Activated naive CD4-positive, alpha-beta T cell treated with anti-CD3 and anti-CD28 coated beads, Interleukin-2, amount 50 U/mL, for 72 hours (primary cell): Measurements from ENCODE around the gene ZNF618. TPM values are rescaled to one million over a fixed set of nuclear protein-coding genes. Genes with fewer than 3 reads are reported as not detected.

ENCODE experiments used
- ATAC-seq, 2 donors: fragments of 150-1000 bp; cut with Tn5 transposase; 2 replicates each; pipeline ENCODE4 v1.10.0; 2021; ENCODE audit warnings: mild to moderate bottlenecking in 2 of 2, moderate library complexity in 2 of 2
- DNase-seq, 2 donors: peaks; one replicate each; pipeline ENCODE4 v3.0.0; 2021 to 2022; ENCODE audit warnings: low spot score in 2 of 2
- H3K27ac Mint-ChIP-seq, 2 donors: one replicate each; pipeline ENCODE4 v1.8.0; 2022; ENCODE audit warnings: mild to moderate bottlenecking in 2 of 2, mixed read lengths in 2 of 2
- H3K36me3 Mint-ChIP-seq, 2 donors: one replicate each; pipeline ENCODE4 v1.8.0; 2022; ENCODE audit warnings: mixed read lengths in 2 of 2
- H3K9me3 Mint-ChIP-seq, 2 donors: one replicate each; pipeline ENCODE4 v1.8.0; 2022; ENCODE audit warnings: mixed read lengths in 2 of 2
- total RNA-seq, 2 donors: library from RNA; stranded (reverse); gene quantifications; one replicate each; pipeline ENCODE4 v1.2.3, GENCODE V29; 2022

The ZNF618 gene
- total RNA-seq, 2 donors from 2014 or later, result 0.08 to 0.09 TPM

- no peaks in the 10 kb centered on the region for H3K9me3 Mint-ChIP-seq
- no peak overlapping the region for H3K27ac Mint-ChIP-seq
- DNase-seq, result no peak
- no peaks in the 10 kb centered on the region for H3K36me3 Mint-ChIP-seq
- ATAC-seq, result no peak
Observed at GRCh38 chr9:113940077-113940476, 64.0 kb downstream of the ZNF618 start.

GRCh38 chr9:113941056-113941455 lies 64.9 kb downstream of the ZNF618 start:
- H3K9me3 Mint-ChIP-seq, result no peaks in the 10 kb centered on the region
- ATAC-seq, result no peak
- no peak for DNase-seq
- no peaks in the 10 kb centered on the region for H3K36me3 Mint-ChIP-seq
- H3K27ac Mint-ChIP-seq, result no peak overlapping the region

- DNase-seq (no peak), ATAC-seq (no peak)
- Mint-ChIP-seq H3K27ac (no peak overlapping the region), H3K9me3 (no peaks in the 10 kb centered on the region), H3K36me3 (no peaks in the 10 kb centered on the region)
Observed at GRCh38 chr9:113941526-113941925, 65.4 kb downstream of the ZNF618 start.

- ATAC-seq (no peak), DNase-seq (no peak)
- H3K27ac Mint-ChIP-seq, result no peak overlapping the region
- H3K9me3 Mint-ChIP-seq, result no peaks in the 10 kb centered on the region
- H3K36me3 Mint-ChIP-seq, result no peaks in the 10 kb centered on the region
Observed at GRCh38 chr9:113943112-113944009, 67.3 kb downstream of the ZNF618 start.

GRCh38 chr9:113945784-113946183 lies 69.7 kb downstream of the ZNF618 start:
- Mint-ChIP-seq H3K9me3 (no peaks in the 10 kb centered on the region), H3K27ac (peak overlapping the region in 1 of 2 donors; percentile 66), H3K36me3 (no peaks in the 10 kb centered on the region)
- DNase-seq (no peak), ATAC-seq (no peak)

- Mint-ChIP-seq H3K36me3 (no peaks in the 10 kb centered on the region), H3K9me3 (no peaks in the 10 kb centered on the region), H3K27ac (no peak overlapping the region)
- no peak for ATAC-seq
- no peak for DNase-seq
Observed at GRCh38 chr9:113946496-113947115, 70.5 kb downstream of the ZNF618 start.

- no peak for ATAC-seq
Observed at GRCh38 chr9:113947941-113948340, 71.8 kb downstream of the ZNF618 start.

GRCh38 chr9:113948891-113949570 lies 72.9 kb downstream of the ZNF618 start:
- Mint-ChIP-seq H3K27ac (no peak overlapping the region), H3K9me3 (no peaks in the 10 kb centered on the region), H3K36me3 (no peaks in the 10 kb centered on the region)
- no peak for ATAC-seq
- DNase-seq, result no peak

More at GRCh38 chr9:113947941-113948340, 71.8 kb downstream of the ZNF618 start:
- no peak for DNase-seq
- H3K36me3 Mint-ChIP-seq, result no peaks in the 10 kb centered on the region
- H3K27ac Mint-ChIP-seq, result no peak overlapping the region
- H3K9me3 Mint-ChIP-seq, result no peaks in the 10 kb centered on the region

GRCh38 chr9:113949571-113950078 lies 73.5 kb downstream of the ZNF618 start:
- ATAC-seq, result no peak
- no peak for DNase-seq
- Mint-ChIP-seq H3K36me3 (no peaks in the 10 kb centered on the region), H3K27ac (no peak overlapping the region), H3K9me3 (no peaks in the 10 kb centered on the region)

GRCh38 chr9:113950195-113951031 lies 74.3 kb downstream of the ZNF618 start:
- ATAC-seq, result no peak
- DNase-seq, result no peak
- Mint-ChIP-seq H3K36me3 (no peaks in the 10 kb centered on the region), H3K9me3 (no peaks in the 10 kb centered on the region), H3K27ac (no peak overlapping the region)

GRCh38 chr9:113951032-113951372 lies 74.9 kb downstream of the ZNF618 start:
- Mint-ChIP-seq H3K27ac (no peak overlapping the region), H3K9me3 (no peaks in the 10 kb centered on the region), H3K36me3 (no peaks in the 10 kb centered on the region)
- ATAC-seq (no peak), DNase-seq (no peak)

- ATAC-seq (no peak), DNase-seq (no peak)
- no peak overlapping the region for H3K27ac Mint-ChIP-seq
- H3K36me3 Mint-ChIP-seq, result no peaks in the 10 kb centered on the region
- no peaks in the 10 kb centered on the region for H3K9me3 Mint-ChIP-seq
Observed at GRCh38 chr9:113952676-113953075, 76.6 kb downstream of the ZNF618 start.

- Mint-ChIP-seq H3K27ac (no peak overlapping the region), H3K9me3 (no peaks in the 10 kb centered on the region)
Observed at GRCh38 chr9:113953531-113953930, 77.4 kb downstream of the ZNF618 start.

GRCh38 chr9:113954591-113954990 lies 78.5 kb downstream of the ZNF618 start:
- DNase-seq (no peak), ATAC-seq (no peak)
- Mint-ChIP-seq H3K27ac (no peak overlapping the region), H3K9me3 (no peaks in the 10 kb centered on the region), H3K36me3 (no peaks in the 10 kb centered on the region)

More at GRCh38 chr9:113953531-113953930, 77.4 kb downstream of the ZNF618 start:
- DNase-seq, result no peak
- no peak for ATAC-seq
- H3K36me3 Mint-ChIP-seq, result no peaks in the 10 kb centered on the region

- no peak for DNase-seq
- ATAC-seq, result no peak
- Mint-ChIP-seq H3K27ac (peak overlapping the region in 1 of 2 donors; percentile 5), H3K36me3 (no peaks in the 10 kb centered on the region), H3K9me3 (no peaks in the 10 kb centered on the region)
Observed at GRCh38 chr9:113955076-113955752, 79.1 kb downstream of the ZNF618 start.

GRCh38 chr9:113956901-113957300 lies 80.8 kb downstream of the ZNF618 start:
- no peak for ATAC-seq
- DNase-seq, result no peak
- H3K27ac Mint-ChIP-seq, result no peak overlapping the region
- H3K36me3 Mint-ChIP-seq, result no peaks in the 10 kb centered on the region
- no peaks in the 10 kb centered on the region for H3K9me3 Mint-ChIP-seq
